ENCODE results near the gene BMERB1.
"Not testable (repeated sequence)": the region's sequence is repeated elsewhere in the genome, so short reads cannot be mapped to it uniquely, and the experiment has no call there.

The BMERB1 gene

DNA sequence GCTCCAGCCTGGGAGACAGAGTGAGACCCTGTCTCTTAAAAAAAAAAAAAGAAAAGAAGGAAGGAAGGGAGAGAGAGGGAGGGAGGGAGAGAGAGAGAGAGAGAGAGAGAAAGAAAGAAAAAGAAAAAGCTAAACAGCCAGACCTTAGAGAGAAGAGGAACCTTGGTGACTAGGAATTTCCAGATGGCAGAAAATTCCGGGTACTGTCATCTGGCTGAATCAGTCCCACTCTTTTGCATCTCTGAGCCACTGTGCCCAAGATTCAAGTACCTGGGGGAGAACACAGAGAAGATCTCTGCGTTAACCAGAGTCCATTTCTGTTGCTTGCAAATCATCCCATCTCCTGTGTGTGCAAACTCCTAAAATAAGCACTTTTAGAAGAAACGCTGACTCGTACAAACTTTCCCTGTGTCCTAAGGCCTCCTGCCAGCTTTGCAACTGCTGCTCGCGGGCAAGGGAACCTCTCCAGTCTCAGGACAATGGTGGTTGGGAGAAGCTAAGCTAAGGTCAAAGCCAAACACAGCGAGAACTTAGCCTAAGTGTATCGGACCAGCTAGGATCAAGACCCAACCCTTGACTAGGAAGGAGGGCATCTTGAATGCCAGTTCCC is 18.0 kb downstream of the BMERB1 start:
- Histone ChIP-seq H3K27ac (no peak overlapping the region), H3K36me3 (no peaks in the 10 kb centered on the region), H3K9me3 (no peaks in the 10 kb centered on the region), H3K27me3 (no peaks in the 10 kb centered on the region), H3K4me3 (ENCODE audit: low read depth in 1 of 2, low read length in 1 of 2) (no peak overlapping the region), H3K4me1 (ENCODE audit: control insufficient read depth in 1 of 2, insufficient read depth in 1 of 2, low read depth in 1 of 2, low read length in 1 of 2) (no peaks in the 10 kb centered on the region)
- TF ChIP-seq, protein P1, sequence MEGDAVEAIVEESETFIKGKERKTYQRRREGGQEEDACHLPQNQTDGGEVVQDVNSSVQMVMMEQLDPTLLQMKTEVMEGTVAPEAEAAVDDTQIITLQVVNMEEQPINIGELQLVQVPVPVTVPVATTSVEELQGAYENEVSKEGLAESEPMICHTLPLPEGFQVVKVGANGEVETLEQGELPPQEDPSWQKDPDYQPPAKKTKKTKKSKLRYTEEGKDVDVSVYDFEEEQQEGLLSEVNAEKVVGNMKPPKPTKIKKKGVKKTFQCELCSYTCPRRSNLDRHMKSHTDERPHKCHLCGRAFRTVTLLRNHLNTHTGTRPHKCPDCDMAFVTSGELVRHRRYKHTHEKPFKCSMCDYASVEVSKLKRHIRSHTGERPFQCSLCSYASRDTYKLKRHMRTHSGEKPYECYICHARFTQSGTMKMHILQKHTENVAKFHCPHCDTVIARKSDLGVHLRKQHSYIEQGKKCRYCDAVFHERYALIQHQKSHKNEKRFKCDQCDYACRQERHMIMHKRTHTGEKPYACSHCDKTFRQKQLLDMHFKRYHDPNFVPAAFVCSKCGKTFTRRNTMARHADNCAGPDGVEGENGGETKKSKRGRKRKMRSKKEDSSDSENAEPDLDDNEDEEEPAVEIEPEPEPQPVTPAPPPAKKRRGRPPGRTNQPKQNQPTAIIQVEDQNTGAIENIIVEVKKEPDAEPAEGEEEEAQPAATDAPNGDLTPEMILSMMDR (IDR thresholded peaks at IDR 0.05), result no peak

DNA sequence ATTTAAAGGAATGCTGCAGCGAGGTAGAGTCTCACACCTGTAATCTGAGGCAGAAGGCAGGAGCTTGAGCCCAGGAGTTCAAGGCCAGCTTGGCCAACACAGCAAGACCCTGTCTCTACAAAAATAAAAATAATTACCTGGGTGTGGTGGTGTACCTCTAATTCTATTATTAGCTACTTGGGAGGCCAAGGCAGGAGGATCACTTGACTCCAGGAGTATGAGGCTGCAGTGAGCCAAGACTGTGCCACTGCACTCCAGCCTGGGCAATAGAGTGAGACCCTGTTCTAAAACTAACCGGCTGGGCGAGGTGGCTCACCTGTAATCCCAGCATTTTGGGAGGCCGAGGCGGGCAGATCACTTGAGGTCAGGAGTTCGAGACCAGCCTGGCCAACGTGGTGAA is 18.9 kb downstream of the BMERB1 start:
- not testable (repeated sequence) for H3K27me3 ChIP-seq

DNA sequence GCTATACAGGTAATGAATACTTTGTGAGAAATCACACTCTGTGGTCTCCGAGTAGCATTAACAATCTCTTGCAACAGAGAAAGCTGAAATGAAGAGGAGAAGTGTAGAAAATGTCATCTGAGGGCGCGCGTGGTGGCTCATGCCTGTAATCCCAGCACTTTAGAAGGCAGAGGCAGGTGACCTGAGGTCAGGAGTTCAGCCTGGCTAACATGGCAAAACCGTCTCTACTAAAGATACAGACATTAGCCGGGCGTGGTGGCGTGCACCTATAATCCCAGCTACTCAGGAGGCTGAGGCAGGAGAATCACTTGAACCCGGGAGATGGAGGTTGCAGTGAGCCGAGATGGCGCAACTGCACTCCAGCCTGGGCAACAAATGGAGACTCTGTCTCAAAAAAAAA is 20.5 kb downstream of the BMERB1 start:
- not testable (repeated sequence) for H3K4me3 ChIP-seq (ENCODE audit: low read depth in 1 of 2, low read length in 1 of 2); H3K36me3 ChIP-seq; H3K4me1 ChIP-seq (ENCODE audit: control insufficient read depth in 1 of 2, insufficient read depth in 1 of 2, low read depth in 1 of 2, low read length in 1 of 2); H3K27ac ChIP-seq; H3K27me3 ChIP-seq; H3K9me3 ChIP-seq

More for the DNA sequence above, 18.9 kb downstream of the BMERB1 start:
- not testable (repeated sequence) for H3K4me3 ChIP-seq (ENCODE audit: low read depth in 1 of 2, low read length in 1 of 2); H3K4me1 ChIP-seq (ENCODE audit: control insufficient read depth in 1 of 2, insufficient read depth in 1 of 2, low read depth in 1 of 2, low read length in 1 of 2); H3K27ac ChIP-seq; H3K36me3 ChIP-seq; H3K9me3 ChIP-seq

DNA sequence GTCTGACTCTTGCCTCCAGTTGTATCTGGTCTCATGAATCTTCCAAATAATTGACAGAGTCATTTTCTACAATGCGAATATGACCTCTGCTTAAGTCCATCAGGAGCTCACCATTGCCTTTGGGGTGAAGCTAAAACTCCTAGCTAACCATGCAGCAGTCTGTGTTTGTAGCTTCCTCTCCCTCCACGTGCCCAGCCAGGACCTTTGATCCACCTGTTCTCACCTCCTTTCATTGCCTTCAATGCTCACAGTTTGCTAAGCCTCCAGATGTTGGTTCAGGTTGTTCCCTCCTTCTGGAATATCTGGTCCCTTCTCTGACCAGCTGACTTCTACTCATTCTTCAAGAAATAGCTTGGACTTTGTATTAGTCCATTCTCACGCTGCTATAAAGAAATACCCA is 23.0 kb downstream of the BMERB1 start:
- Histone ChIP-seq H3K36me3 (no peaks in the 10 kb centered on the region), H3K4me1 (ENCODE audit: control insufficient read depth in 1 of 2, insufficient read depth in 1 of 2, low read depth in 1 of 2, low read length in 1 of 2) (no peaks in the 10 kb centered on the region), H3K9me3 (no peaks in the 10 kb centered on the region), H3K4me3 (ENCODE audit: low read depth in 1 of 2, low read length in 1 of 2) (no peak overlapping the region), H3K27me3 (no peaks in the 10 kb centered on the region), H3K27ac (no peak overlapping the region)
- TF ChIP-seq, protein P1 (IDR thresholded peaks at IDR 0.05), result no peak

DNA sequence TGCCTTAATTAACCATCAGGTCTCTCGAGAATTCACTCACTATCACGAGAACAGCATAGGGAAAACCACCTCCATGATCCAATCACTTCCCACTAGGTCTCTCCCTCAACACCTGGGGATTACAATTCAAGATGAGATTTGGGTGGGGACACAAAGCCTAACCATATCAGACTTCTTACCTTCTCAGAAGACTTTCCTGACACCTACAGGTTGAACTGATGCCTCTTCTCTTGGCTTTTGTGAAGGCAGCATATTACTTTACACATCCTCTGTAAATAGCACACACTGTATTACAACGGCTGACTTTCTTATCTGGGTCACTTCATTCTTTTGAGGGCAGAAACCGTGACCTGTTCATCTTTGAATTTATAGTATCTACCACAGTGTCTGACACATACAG is 23.6 kb downstream of the BMERB1 start:
- TF ChIP-seq, protein P1 (IDR thresholded peaks at IDR 0.05), result no peak
- no peaks in the 10 kb centered on the region for H3K9me3 ChIP-seq
- H3K27ac ChIP-seq, result no peak overlapping the region
- no peaks in the 10 kb centered on the region for H3K36me3 ChIP-seq
- H3K4me1 ChIP-seq (ENCODE audit: control insufficient read depth in 1 of 2, insufficient read depth in 1 of 2, low read depth in 1 of 2, low read length in 1 of 2), result no peaks in the 10 kb centered on the region
- H3K27me3 ChIP-seq, result no peaks in the 10 kb centered on the region
- no peak overlapping the region for H3K4me3 ChIP-seq (ENCODE audit: low read depth in 1 of 2, low read length in 1 of 2)

DNA sequence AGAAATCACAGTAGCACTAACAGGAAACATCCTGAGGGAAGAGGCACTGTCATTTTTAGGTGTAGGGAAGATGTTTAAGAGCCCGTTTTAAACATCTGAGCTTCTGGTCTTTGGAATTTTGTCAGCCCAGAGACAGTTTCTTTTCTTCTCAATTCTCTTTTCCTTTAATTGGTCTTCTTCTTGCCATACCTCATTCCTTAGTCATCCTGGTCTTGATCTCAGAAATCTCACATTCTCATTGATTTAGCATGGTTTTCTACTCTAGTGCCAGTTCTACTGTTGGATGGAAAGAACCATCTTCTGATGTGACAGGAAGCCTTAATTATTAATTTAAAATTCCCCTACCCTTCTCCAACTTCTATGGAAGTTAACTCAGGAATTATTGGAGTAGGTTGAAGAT is 25.4 kb downstream of the BMERB1 start:
- Histone ChIP-seq H3K9me3 (no peaks in the 10 kb centered on the region), H3K27me3 (no peaks in the 10 kb centered on the region), H3K27ac (no peak overlapping the region), H3K4me1 (ENCODE audit: control insufficient read depth in 1 of 2, insufficient read depth in 1 of 2, low read depth in 1 of 2, low read length in 1 of 2) (no peaks in the 10 kb centered on the region), H3K4me3 (ENCODE audit: low read depth in 1 of 2, low read length in 1 of 2) (no peak overlapping the region), H3K36me3 (no peaks in the 10 kb centered on the region)
- TF ChIP-seq, protein P1 (IDR thresholded peaks at IDR 0.05), result no peak

DNA sequence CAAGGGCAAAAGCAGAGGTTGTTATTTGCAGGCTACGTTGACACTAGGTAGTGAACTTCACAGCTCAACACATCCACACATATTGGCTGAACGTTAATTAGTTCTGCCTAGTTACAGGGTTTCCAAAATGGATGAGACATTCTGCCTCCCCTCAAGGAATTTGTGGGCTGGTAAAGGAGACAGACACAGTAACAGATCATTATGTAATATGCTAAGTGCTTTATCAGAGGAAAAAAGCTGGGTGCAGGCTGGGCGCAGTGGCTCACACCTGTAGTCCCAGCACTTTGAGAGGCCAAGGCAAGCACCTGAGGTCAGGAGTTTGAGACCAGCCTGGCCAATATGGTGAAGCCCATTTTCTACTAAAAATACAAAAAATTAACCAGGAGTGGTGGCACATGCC is 26.2 kb downstream of the BMERB1 start:
- Histone ChIP-seq H3K9me3 (no peaks in the 10 kb centered on the region), H3K27ac (no peak overlapping the region), H3K4me1 (ENCODE audit: control insufficient read depth in 1 of 2, insufficient read depth in 1 of 2, low read depth in 1 of 2, low read length in 1 of 2) (no peaks in the 10 kb centered on the region), H3K27me3 (no peaks in the 10 kb centered on the region), H3K4me3 (ENCODE audit: low read depth in 1 of 2, low read length in 1 of 2) (no peak overlapping the region), H3K36me3 (no peaks in the 10 kb centered on the region)
- TF ChIP-seq, protein P1 (IDR thresholded peaks at IDR 0.05), result no peak
